Fibroblast of the aortic adventitia (primary cell): ENCODE results near the gene MEF2C. TPM values are rescaled to one million over a fixed set of nuclear protein-coding genes. Genes with fewer than 3 reads are reported as not detected.

Experiments
- DNase-seq: peaks from one replicate; pipeline ENCODE4 v3.0.0-alpha.2; 2010; ENCODE audit warnings: low read depth
- H3K4me3 ChIP-seq: 2 replicates; pipeline ENCODE4 v1.5.1; 2011; ENCODE audit warnings: low read depth, mild to moderate bottlenecking, control low read depth, low read length, moderate library complexity
- CTCF ChIP-seq: IDR thresholded peaks from 2 replicates; pipeline ENCODE4 v1.5.1; 2011; ENCODE audit warnings: mild to moderate bottlenecking, low read length, control low read depth, inconsistent platforms; ENCODE audit not compliant: insufficient read depth
- total RNA-seq: library from RNA; depleted of rRNA; stranded (reverse); fragments of >200 nt; gene quantifications from 2 replicates; pipeline ENCODE4 v1.2.3, GENCODE V29; 2012; ENCODE audit warnings: low replicate concordance

MEF2C gene
- total RNA-seq, 1 donor, result 38.6 TPM

GRCh38 chr5:88758184-88758583 lies 124.8 kb downstream of the MEF2C start:
- H3K4me3 ChIP-seq, result no peak overlapping the region
- DNase-seq, result no peak
- no peak for TF ChIP-seq CTCF

GRCh38 chr5:88756953-88757352 lies 126.0 kb downstream of the MEF2C start:
- no peak for TF ChIP-seq CTCF
- H3K4me3 ChIP-seq, result no peak overlapping the region
- no peak for DNase-seq

GRCh38 chr5:88748666-88749065 lies 134.3 kb downstream of the MEF2C start:
- DNase-seq, result no peak
- no peak overlapping the region for H3K4me3 ChIP-seq
- TF ChIP-seq CTCF, result no peak

GRCh38 chr5:88746438-88746882 lies 136.5 kb downstream of the MEF2C start:
- no peak for TF ChIP-seq CTCF
- no peak overlapping the region for H3K4me3 ChIP-seq
- DNase-seq, result no peak

GRCh38 chr5:88745093-88745696 lies 137.8 kb downstream of the MEF2C start:
- no peak for TF ChIP-seq CTCF
- no peak overlapping the region for H3K4me3 ChIP-seq
- DNase-seq, result no peak

GRCh38 chr5:88743231-88743834 lies 139.7 kb downstream of the MEF2C start:
- TF ChIP-seq CTCF, result no peak
- DNase-seq, result peak; percentile 70
- H3K4me3 ChIP-seq, result no peak overlapping the region
